Gastroesophageal sphincter (tissue), 3 donors: ENCODE measurements around the gene NRDC.

ENCODE experiments used
- CTCF ChIP-seq, 4 experiments: fragments of 200-600 bp in 2 of 4; fragments of 450-650 bp in 2 of 4; sonication (generic) in 1 of 4; IDR thresholded peaks; one replicate each; pipeline ENCODE4 v1.5.1; 2017 to 2019; ENCODE audit warnings: antibody characterized with exemption in 4 of 4, mild to moderate bottlenecking in 2 of 4, moderate library complexity in 2 of 4
- EP300 ChIP-seq: sonication (generic); formaldehyde crosslinking; IDR thresholded peaks from one replicate; pipeline ENCODE4 v1.6.1; 2017; ENCODE audit warnings: antibody characterized with exemption, mild to moderate bottlenecking

GRCh38 chr1:51926171-51926812 lies 47.8 kb upstream of the NRDC start:
- TF ChIP-seq EP300, result no peak
- TF ChIP-seq CTCF (IDR thresholded peaks at IDR 0.05), result no peak
